Measurements from ENCODE around the gene BDKRB2. TPM values are rescaled to one million over a fixed set of nuclear protein-coding genes. Genes with fewer than 3 reads are reported as not detected.

Gene BDKRB2
- total RNA-seq, 2 donors from 2014 or later, result not detected

- Mint-ChIP-seq H3K27me3 (peaks cover 23% of the 10 kb centered on the region), H3K27ac (no peak overlapping the region), H3K4me3 (no peak overlapping the region), H3K4me1 (peaks cover 4% of the 10 kb centered on the region), H3K36me3 (ENCODE audit: low read depth) (no peaks in the 10 kb centered on the region)
- DNase-seq (no peak), ATAC-seq (no peak)
- no peaks in the 10 kb centered on the region for H3K9me3 ChIP-seq (ENCODE audit: control insufficient read depth, low read length, poor library complexity, severe bottlenecking)
Observed at GRCh38 chr14:96212140-96212539, 7.5 kb downstream of the BDKRB2 start.

GRCh38 chr14:96212896-96213295 lies 8.3 kb downstream of the BDKRB2 start:
- no peak overlapping the region for H3K4me3 Mint-ChIP-seq
- H3K4me1 Mint-ChIP-seq, result no peaks in the 10 kb centered on the region
- DNase-seq (no peak), ATAC-seq (no peak)
- no peaks in the 10 kb centered on the region for H3K9me3 ChIP-seq (ENCODE audit: control insufficient read depth, low read length, poor library complexity, severe bottlenecking)
- no peaks in the 10 kb centered on the region for H3K36me3 Mint-ChIP-seq (ENCODE audit: low read depth)
- H3K27ac Mint-ChIP-seq, result no peak overlapping the region
- peaks cover 15% of the 10 kb centered on the region for H3K27me3 Mint-ChIP-seq

DNA sequence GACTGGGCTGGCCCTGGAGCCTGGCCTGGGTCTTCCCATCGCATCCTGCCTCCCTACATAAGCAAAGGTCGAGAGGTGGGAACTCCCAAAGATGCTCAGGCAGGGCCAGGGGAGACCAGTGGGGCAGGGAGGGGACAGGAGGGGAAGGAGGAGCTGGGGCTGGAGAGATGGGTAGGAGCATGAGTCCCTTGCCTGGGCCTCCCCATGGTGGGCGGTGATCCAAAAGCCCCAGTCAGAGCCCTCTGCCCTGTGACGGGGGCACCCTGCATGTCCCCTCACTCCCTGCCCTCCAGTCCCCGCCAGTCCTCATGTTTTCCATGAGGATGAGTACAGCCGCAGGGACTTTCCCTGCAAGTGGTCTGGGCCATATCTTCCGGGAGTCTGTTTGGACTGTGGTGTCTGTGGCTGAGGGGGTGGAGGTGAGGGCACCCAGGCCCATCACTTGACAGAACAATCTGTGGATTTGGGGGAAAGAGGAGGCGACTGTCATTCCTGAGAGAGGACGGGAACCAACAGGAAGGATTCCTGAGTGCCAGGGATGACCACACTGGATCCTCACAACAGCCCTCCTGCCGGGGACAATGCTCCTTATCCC lies 9.3 kb downstream of the BDKRB2 start:
- H3K27me3 Mint-ChIP-seq, result peaks cover 6% of the 10 kb centered on the region
- DNase-seq, result no peak
- no peaks in the 10 kb centered on the region for H3K9me3 ChIP-seq (ENCODE audit: control insufficient read depth, low read length, poor library complexity, severe bottlenecking)
- H3K27ac Mint-ChIP-seq, result no peak overlapping the region
- no peak for ATAC-seq
- H3K4me3 Mint-ChIP-seq, result no peak overlapping the region
- no peaks in the 10 kb centered on the region for H3K36me3 Mint-ChIP-seq (ENCODE audit: low read depth)
- no peaks in the 10 kb centered on the region for H3K4me1 Mint-ChIP-seq

- H3K27me3 Mint-ChIP-seq, result peaks cover 5% of the 10 kb centered on the region
- no peak overlapping the region for H3K27ac Mint-ChIP-seq
- DNase-seq (no peak), ATAC-seq (no peak)
- no peaks in the 10 kb centered on the region for H3K9me3 ChIP-seq (ENCODE audit: control insufficient read depth, low read length, poor library complexity, severe bottlenecking)
- H3K36me3 Mint-ChIP-seq (ENCODE audit: low read depth), result no peaks in the 10 kb centered on the region
- H3K4me1 Mint-ChIP-seq, result peaks cover 2% of the 10 kb centered on the region
- no peak overlapping the region for H3K4me3 Mint-ChIP-seq
Observed at GRCh38 chr14:96214793-96215192, 10.2 kb downstream of the BDKRB2 start.

GRCh38 chr14:96215452-96216244 lies 11.0 kb downstream of the BDKRB2 start:
- Mint-ChIP-seq H3K27ac (no peak overlapping the region), H3K36me3 (ENCODE audit: low read depth) (no peaks in the 10 kb centered on the region), H3K4me1 (peaks cover 2% of the 10 kb centered on the region), H3K27me3 (peaks cover 9% of the 10 kb centered on the region), H3K4me3 (no peak overlapping the region)
- no peak for DNase-seq
- no peaks in the 10 kb centered on the region for H3K9me3 ChIP-seq (ENCODE audit: control insufficient read depth, low read length, poor library complexity, severe bottlenecking)
- no peak for ATAC-seq

DNA sequence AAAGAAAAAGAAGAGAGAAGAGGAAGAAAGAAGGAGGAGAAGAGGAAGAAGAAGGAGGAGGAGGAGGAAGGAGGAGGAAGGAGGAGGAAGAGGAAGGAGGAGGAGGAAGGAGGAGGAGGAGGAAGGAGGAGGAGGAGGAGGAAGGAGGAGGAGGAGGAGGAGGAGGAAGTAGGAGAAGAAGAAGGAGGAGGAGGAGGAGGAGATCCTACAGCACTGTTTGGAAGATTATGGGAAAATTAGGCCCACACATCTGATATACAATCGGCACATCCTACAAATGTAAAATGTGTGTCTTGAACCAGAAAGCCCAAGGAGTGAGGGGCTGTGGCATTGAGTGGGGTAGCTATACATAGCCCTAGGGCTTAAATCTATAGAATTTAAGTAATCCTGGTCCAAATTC lies 12.0 kb downstream of the BDKRB2 start:
- no peak for ATAC-seq
- peaks cover 2% of the 10 kb centered on the region for H3K4me1 Mint-ChIP-seq

DNA sequence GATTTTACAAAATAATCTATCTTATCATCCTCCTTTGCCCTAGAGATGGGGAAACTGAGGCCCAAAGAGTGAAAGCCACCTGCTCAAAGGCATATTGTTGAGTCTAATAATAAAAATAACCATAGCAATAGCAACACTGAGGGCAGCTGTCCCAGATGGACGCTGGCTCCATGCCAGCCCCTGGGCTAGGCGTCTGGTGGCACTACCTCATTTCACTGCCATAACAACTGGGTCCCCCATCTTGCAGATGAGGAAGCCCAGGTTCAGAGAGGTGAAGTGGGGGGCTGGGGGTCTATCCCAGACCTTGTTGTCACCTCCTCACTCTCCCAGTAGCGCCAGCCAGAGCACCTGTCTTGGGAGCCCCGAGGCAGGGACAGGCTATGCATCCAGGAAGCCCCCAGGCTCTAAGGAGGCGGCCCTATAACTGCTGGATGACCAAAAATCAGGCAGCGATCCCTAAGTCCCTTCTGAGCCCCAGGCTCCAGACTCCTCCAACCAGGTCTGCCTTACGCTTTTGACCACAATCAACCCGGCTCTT lies 12.8 kb downstream of the BDKRB2 start:
- Mint-ChIP-seq H3K4me3 (no peak overlapping the region), H3K4me1 (peaks cover 2% of the 10 kb centered on the region), H3K27me3 (peaks cover 26% of the 10 kb centered on the region), H3K36me3 (ENCODE audit: low read depth) (no peaks in the 10 kb centered on the region), H3K27ac (no peak overlapping the region)
- no peaks in the 10 kb centered on the region for H3K9me3 ChIP-seq (ENCODE audit: control insufficient read depth, low read length, poor library complexity, severe bottlenecking)
- DNase-seq (no peak), ATAC-seq (no peak)

More for the DNA sequence above, 12.0 kb downstream of the BDKRB2 start:
- DNase-seq, result no peak
- Mint-ChIP-seq H3K27ac (no peak overlapping the region), H3K4me3 (no peak overlapping the region), H3K27me3 (peaks cover 19% of the 10 kb centered on the region), H3K36me3 (ENCODE audit: low read depth) (no peaks in the 10 kb centered on the region)
- no peaks in the 10 kb centered on the region for H3K9me3 ChIP-seq (ENCODE audit: control insufficient read depth, low read length, poor library complexity, severe bottlenecking)

DNA sequence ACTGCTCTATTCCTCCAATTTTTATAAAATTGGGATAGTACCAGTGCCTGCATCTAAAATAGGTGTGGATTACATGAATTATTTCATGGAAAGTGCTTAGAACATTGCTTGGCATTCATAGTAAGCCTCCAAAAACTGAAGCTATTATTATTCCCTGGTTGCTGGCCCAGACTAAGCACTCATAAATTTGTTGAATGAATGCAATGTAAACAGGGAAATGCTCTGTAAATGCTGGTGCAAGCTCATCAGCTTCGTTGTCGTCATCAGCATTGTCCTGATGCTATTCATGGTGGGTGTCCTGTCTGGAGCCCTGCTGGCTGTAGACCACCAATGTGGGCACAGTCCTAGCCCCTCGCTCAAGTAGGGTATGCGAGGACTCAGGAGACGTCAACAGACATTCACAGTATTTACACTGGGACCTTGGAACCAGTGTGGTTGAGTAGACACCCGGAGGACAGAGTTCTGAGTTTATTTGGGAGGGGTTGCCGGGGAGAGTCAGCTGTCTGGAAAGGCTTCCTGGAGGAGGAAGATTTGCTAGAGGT lies 16.5 kb downstream of the BDKRB2 start:
- H3K36me3 Mint-ChIP-seq (ENCODE audit: low read depth), result no peaks in the 10 kb centered on the region
- H3K27ac Mint-ChIP-seq, result no peak overlapping the region
- no peaks in the 10 kb centered on the region for H3K9me3 ChIP-seq (ENCODE audit: control insufficient read depth, low read length, poor library complexity, severe bottlenecking)
- DNase-seq, result no peak
- peaks cover 45% of the 10 kb centered on the region for H3K27me3 Mint-ChIP-seq
- no peak for ATAC-seq
- peaks cover 4% of the 10 kb centered on the region for H3K4me1 Mint-ChIP-seq
- H3K4me3 Mint-ChIP-seq, result no peak overlapping the region

GRCh38 chr14:96221841-96222240 lies 17.2 kb downstream of the BDKRB2 start:
- DNase-seq (no peak), ATAC-seq (no peak)
- no peaks in the 10 kb centered on the region for H3K9me3 ChIP-seq (ENCODE audit: control insufficient read depth, low read length, poor library complexity, severe bottlenecking)
- Mint-ChIP-seq H3K36me3 (ENCODE audit: low read depth) (no peaks in the 10 kb centered on the region), H3K4me3 (no peak overlapping the region), H3K27ac (no peak overlapping the region), H3K4me1 (peaks cover 4% of the 10 kb centered on the region), H3K27me3 (peaks cover 45% of the 10 kb centered on the region)

GRCh38 chr14:96224480-96225096 lies 19.9 kb downstream of the BDKRB2 start:
- DNase-seq (no peak), ATAC-seq (no peak)
- Mint-ChIP-seq H3K4me3 (no peak overlapping the region), H3K36me3 (ENCODE audit: low read depth) (no peaks in the 10 kb centered on the region), H3K4me1 (peaks cover 3% of the 10 kb centered on the region), H3K27ac (no peak overlapping the region), H3K27me3 (peaks cover 51% of the 10 kb centered on the region)
- no peaks in the 10 kb centered on the region for H3K9me3 ChIP-seq (ENCODE audit: control insufficient read depth, low read length, poor library complexity, severe bottlenecking)

DNA sequence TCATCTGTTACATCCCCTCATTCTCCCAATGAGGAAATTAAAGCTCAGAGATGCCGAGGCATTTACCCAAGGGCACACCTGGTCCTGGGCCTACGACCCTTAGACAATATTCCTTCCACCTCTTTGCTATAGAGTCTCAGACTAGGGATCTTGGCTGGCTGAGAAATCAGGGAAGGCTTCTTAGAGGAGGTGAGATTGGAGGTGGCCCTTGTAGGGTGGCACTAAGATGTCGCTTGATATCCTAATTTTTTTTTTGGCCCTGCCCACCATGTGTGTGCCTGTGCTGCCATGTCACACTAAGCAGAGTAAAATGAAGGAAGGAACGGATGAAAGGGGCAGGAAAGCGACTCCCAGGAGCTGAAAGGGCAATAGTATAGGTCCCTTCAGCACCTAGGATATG lies 20.6 kb downstream of the BDKRB2 start:
- no peaks in the 10 kb centered on the region for H3K36me3 Mint-ChIP-seq (ENCODE audit: low read depth)
- DNase-seq, result no peak
- no peak for ATAC-seq
- H3K27ac Mint-ChIP-seq, result no peak overlapping the region
- H3K4me3 Mint-ChIP-seq, result no peak overlapping the region
- peaks cover 2% of the 10 kb centered on the region for H3K4me1 Mint-ChIP-seq
- peaks cover 48% of the 10 kb centered on the region for H3K27me3 Mint-ChIP-seq
- H3K9me3 ChIP-seq (ENCODE audit: control insufficient read depth, low read length, poor library complexity, severe bottlenecking), result no peaks in the 10 kb centered on the region

GRCh38 chr14:96225745-96226151 lies 21.1 kb downstream of the BDKRB2 start:
- H3K4me1 Mint-ChIP-seq, result peaks cover 2% of the 10 kb centered on the region

DNA sequence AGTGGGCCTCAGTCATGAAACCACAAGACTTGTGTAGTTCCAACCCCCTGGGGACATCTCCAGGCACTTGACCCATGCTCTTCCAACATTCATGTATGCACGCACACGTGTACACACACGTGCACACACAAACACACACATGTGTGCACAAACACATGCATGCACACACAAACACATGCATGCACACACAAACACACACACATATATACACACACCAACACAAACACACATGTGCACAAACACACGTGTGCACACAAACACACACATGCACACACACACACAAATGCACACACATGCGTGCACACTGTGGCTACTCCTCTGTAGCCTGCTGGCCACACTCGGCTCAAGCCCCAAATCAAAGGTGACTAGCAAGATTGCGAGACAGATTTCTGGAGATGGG lies 22.8 kb downstream of the BDKRB2 start:
- Mint-ChIP-seq H3K36me3 (ENCODE audit: low read depth) (no peaks in the 10 kb centered on the region), H3K4me1 (peaks cover 2% of the 10 kb centered on the region), H3K4me3 (no peak overlapping the region), H3K27ac (no peak overlapping the region), H3K27me3 (peaks cover 33% of the 10 kb centered on the region)
- DNase-seq, result no peak
- no peaks in the 10 kb centered on the region for H3K9me3 ChIP-seq (ENCODE audit: control insufficient read depth, low read length, poor library complexity, severe bottlenecking)
- ATAC-seq, result no peak

More at GRCh38 chr14:96225745-96226151, 21.1 kb downstream of the BDKRB2 start:
- ATAC-seq (no peak), DNase-seq (no peak)
- H3K27me3 Mint-ChIP-seq, result peaks cover 44% of the 10 kb centered on the region
- no peak overlapping the region for H3K27ac Mint-ChIP-seq
- H3K9me3 ChIP-seq (ENCODE audit: control insufficient read depth, low read length, poor library complexity, severe bottlenecking), result no peaks in the 10 kb centered on the region
- no peak overlapping the region for H3K4me3 Mint-ChIP-seq
- H3K36me3 Mint-ChIP-seq (ENCODE audit: low read depth), result no peaks in the 10 kb centered on the region

Data from T-helper 17 cell (primary cell).